ENCODE measurements around the gene C4orf54. TPM values are rescaled to one million over a fixed set of nuclear protein-coding genes. Genes with fewer than 3 reads are reported as not detected.

The C4orf54 gene
- total and polyA plus RNA-seq, 2 experiments from 2014 or later = 0.06 TPM; not detected in 1

- Histone ChIP-seq H3K4me3 (no peak overlapping the region), H3K4me1 (ENCODE audit: low read depth) (peaks cover 8% of the 10 kb centered on the region), H3K27ac (no peak overlapping the region), H3K9me3 (ENCODE audit: low read depth) (no peaks in the 10 kb centered on the region), H3K27me3 (no peaks in the 10 kb centered on the region), H3K36me3 (no peaks in the 10 kb centered on the region)
- no peak for DNase-seq (ENCODE audit: low read depth in 1 of 2, low spot score in 1 of 2)
- no peak for TF ChIP-seq CTCF (IDR thresholded peaks at IDR 0.05; ENCODE audit: low read depth, low read length)
Measured at GRCh38 chr4:99652596-99653436, 4.8 kb downstream of the C4orf54 start.

DNA sequence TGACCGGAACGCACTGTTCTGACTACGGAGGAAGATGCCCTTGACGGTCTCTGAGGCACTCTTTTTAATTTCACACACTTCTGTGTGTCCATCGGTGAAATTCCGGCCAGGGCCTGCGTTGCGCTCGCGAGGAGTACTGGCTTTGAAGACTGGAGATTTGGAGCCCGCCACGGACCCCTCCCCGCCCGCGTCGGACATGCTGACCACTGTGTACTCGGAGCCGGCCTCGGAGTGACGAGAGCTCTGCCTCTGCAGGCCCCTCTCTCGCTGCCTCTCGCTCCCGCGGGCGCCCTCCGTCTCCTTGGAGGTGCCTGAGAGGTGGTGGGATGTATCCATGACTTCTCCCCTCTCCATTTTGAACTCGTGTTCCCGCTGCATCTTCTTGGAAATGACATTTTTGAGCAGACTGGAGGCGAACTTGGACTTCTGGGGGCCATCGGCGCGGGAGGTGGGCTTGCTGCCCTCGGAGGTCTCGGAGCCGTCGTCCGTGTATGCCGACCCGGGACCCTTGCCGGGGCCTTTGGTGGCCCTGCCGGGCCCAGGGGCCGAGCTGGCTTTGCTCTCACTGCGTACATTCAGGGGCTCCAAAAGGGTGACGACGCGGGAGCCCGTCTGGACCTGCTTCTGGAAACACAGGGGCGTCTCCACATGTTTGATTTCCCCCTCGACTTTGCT, 5.7 kb downstream of the C4orf54 start:
- no peak for TF ChIP-seq CTCF (IDR thresholded peaks at IDR 0.05; ENCODE audit: low read depth, low read length)
- Histone ChIP-seq H3K36me3 (no peaks in the 10 kb centered on the region), H3K4me3 (no peak overlapping the region), H3K27ac (no peak overlapping the region), H3K9me3 (ENCODE audit: low read depth) (no peaks in the 10 kb centered on the region), H3K27me3 (no peaks in the 10 kb centered on the region), H3K4me1 (ENCODE audit: low read depth) (peaks cover 16% of the 10 kb centered on the region)
- no peak for DNase-seq (ENCODE audit: low read depth in 1 of 2, low spot score in 1 of 2)

DNA sequence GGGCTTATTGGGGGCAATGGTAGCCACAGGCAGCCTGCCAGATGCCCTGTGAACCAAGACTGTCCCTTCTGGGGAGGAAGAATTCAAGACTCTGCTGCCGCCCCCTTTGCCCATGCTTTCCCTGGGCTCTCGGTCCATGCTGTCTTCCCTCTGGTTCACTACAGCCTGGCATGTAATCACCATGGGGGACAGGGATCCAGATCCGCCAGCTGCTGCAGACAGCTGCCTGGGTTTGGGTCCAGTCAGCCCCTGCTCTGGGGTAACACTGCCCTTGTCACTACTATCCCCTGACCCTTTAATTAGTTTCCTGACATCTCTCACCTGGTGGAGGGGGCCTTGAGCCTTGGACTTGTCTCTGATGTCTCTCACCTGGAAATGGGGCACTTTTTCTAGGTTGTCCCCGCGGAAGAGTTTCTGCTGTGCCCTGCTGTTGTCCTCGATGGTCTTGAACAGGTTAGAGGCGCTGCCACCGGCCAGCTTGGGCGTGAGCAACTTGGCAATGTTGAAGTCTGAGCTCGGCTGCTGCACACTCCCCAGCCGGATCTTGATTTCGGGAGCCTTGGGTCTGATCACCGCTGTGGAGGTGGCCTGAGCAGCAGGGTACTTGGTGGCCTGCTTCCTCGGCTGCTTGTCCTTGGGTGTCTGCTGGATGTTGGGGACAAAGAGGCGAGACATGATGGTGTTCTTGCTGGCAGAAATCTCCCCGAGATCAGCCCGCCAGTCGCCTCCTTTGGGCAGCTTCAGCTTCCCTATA, 6.4 kb downstream of the C4orf54 start:
- H3K4me1 ChIP-seq (ENCODE audit: low read depth) = peaks cover 20% of the 10 kb centered on the region
- H3K36me3 ChIP-seq = no peaks in the 10 kb centered on the region
- no peak overlapping the region for H3K4me3 ChIP-seq
- no peak for TF ChIP-seq CTCF (IDR thresholded peaks at IDR 0.05; ENCODE audit: low read depth, low read length)
- H3K9me3 ChIP-seq (ENCODE audit: low read depth) = no peaks in the 10 kb centered on the region
- no peak for DNase-seq (ENCODE audit: low read depth in 1 of 2, low spot score in 1 of 2)
- H3K27ac ChIP-seq = no peak overlapping the region
- no peaks in the 10 kb centered on the region for H3K27me3 ChIP-seq

DNA sequence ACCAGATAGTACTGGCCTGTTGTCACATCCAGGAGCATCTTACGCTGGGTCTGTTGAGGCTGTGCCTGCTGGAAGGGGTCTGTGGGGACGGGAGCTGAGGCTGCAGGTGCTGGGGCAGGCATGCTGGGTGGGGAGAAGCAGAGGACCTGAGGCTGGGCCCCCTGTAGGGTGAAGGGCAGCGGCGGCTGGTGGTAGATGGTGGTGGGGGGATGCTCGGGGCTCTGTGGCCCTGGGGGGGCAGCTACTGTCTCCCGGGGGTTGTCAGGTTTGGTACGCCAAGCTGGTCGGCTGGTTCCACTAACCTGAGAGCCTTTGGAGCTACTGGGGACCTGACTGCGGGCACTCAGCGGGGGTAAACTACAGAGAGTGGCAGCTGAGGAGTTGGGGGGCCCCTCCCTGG, 7.8 kb downstream of the C4orf54 start:
- Histone ChIP-seq H3K36me3 (no peaks in the 10 kb centered on the region), H3K27me3 (no peaks in the 10 kb centered on the region), H3K4me3 (no peak overlapping the region), H3K9me3 (ENCODE audit: low read depth) (no peaks in the 10 kb centered on the region), H3K4me1 (ENCODE audit: low read depth) (peaks cover 24% of the 10 kb centered on the region), H3K27ac (no peak overlapping the region)
- no peak for TF ChIP-seq CTCF (IDR thresholded peaks at IDR 0.05; ENCODE audit: low read depth, low read length)
- DNase-seq (ENCODE audit: low read depth in 1 of 2, low spot score in 1 of 2) = no peak

GRCh38 chr4:99649208-99649607, 8.4 kb downstream of the C4orf54 start:
- Histone ChIP-seq H3K27ac (no peak overlapping the region), H3K4me1 (ENCODE audit: low read depth) (peaks cover 29% of the 10 kb centered on the region), H3K4me3 (no peak overlapping the region), H3K27me3 (no peaks in the 10 kb centered on the region), H3K36me3 (no peaks in the 10 kb centered on the region), H3K9me3 (ENCODE audit: low read depth) (no peaks in the 10 kb centered on the region)
- TF ChIP-seq CTCF (IDR thresholded peaks at IDR 0.05; ENCODE audit: low read depth, low read length) = no peak
- no peak for DNase-seq (ENCODE audit: low read depth in 1 of 2, low spot score in 1 of 2)
